ENCODE data around the gene PSIP1.

DNA sequence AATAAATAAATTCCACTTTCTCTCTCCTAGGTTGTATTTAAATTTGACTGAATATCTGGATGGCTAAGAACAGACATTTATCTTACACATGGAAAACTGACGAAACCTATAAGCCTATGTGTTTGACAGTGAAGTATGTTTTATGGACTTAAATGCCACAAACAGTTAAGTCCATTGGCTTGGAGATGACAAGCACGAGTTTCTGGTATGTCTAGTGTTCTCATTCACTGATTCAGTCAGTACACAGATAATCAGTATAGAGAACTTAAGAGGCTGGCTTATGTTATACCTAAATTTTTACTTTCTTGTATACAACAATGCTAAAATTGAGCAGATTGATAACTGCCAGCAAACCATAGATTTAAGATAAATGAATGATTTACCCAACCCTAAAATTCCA, 49.2 kb downstream of the PSIP1 start:
- TF ChIP-seq EZH2 (IDR thresholded peaks at IDR 0.05) (no peak), EZH2phosphoT487 (IDR thresholded peaks at IDR 0.05) (no peak)
- TF ChIP-seq, protein P1, sequence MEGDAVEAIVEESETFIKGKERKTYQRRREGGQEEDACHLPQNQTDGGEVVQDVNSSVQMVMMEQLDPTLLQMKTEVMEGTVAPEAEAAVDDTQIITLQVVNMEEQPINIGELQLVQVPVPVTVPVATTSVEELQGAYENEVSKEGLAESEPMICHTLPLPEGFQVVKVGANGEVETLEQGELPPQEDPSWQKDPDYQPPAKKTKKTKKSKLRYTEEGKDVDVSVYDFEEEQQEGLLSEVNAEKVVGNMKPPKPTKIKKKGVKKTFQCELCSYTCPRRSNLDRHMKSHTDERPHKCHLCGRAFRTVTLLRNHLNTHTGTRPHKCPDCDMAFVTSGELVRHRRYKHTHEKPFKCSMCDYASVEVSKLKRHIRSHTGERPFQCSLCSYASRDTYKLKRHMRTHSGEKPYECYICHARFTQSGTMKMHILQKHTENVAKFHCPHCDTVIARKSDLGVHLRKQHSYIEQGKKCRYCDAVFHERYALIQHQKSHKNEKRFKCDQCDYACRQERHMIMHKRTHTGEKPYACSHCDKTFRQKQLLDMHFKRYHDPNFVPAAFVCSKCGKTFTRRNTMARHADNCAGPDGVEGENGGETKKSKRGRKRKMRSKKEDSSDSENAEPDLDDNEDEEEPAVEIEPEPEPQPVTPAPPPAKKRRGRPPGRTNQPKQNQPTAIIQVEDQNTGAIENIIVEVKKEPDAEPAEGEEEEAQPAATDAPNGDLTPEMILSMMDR (IDR thresholded peaks at IDR 0.05): no peak
